ENCODE data around the gene JAG1.
A peak's percentile ranks its signal among the peaks of the same experiment; 100 is the strongest.

The JAG1 gene

GRCh38 chr20:10670501-10671220 lies 3.1 kb downstream of the JAG1 start:
- H3K9me3 ChIP-seq (ENCODE audit: control insufficient read depth, insufficient read depth, low read depth, low read length) = no peaks in the 10 kb centered on the region
- CTCF ChIA-PET = interaction anchor here (0.8 to 2.1 kb wide), 8 partner anchors 8 to 873 kb away, joined by 3 to 7 read pairs (median 3); no protein-coding TSS in a partner anchor
- H3K4me3 ChIP-seq (ENCODE audit: low read depth, low read length) = peak overlapping the region; percentile 82
- H3K36me3 ChIP-seq (ENCODE audit: control insufficient read depth in 2 of 2, insufficient read depth in 1 of 2, low read length in 2 of 2) = peaks cover 0 to 32% of the 10 kb centered on the region in 2 experiments; a peak in 2 of 3 replicates
- TF ChIP-seq ZNF132 (tag by site-specific recombination; IDR thresholded peaks at IDR 0.05; ENCODE audit: borderline replicate concordance) (no peak), ZNF600 (tag by site-specific recombination; IDR thresholded peaks at IDR 0.05) (peak; percentile 26; the same call in 1 of the 2 replicates), ZBTB17 (tag by site-specific recombination; IDR thresholded peaks at IDR 0.05) (peak; percentile 31; the same call in 1 of the 2 replicates), ZSCAN4 (tag by site-specific recombination; IDR thresholded peaks at IDR 0.05) (no peak), PRDM1 (tag by site-specific recombination; IDR thresholded peaks at IDR 0.05) (peak; percentile 29; the same call in 1 of the 2 replicates), ZNF266 (tag by site-specific recombination; IDR thresholded peaks at IDR 0.05; ENCODE audit: low read depth) (no peak), REPIN1 (tag by site-specific recombination; IDR thresholded peaks at IDR 0.05; ENCODE audit: low read depth) (no peak), ZNF561 (tag by site-specific recombination; IDR thresholded peaks at IDR 0.05; ENCODE audit: borderline replicate concordance) (no peak), ZFHX2 (tag by site-specific recombination; conservative IDR thresholded peaks at IDR 0.05) (0 out of 2 replicates have a peak, but pooled peaks have one; percentile 27), ZNF341 (tag by site-specific recombination; IDR thresholded peaks at IDR 0.05; ENCODE audit: low read depth) (peak; percentile 48; the same call in 1 of the 2 replicates)
- TF ChIP-seq, protein P1, sequence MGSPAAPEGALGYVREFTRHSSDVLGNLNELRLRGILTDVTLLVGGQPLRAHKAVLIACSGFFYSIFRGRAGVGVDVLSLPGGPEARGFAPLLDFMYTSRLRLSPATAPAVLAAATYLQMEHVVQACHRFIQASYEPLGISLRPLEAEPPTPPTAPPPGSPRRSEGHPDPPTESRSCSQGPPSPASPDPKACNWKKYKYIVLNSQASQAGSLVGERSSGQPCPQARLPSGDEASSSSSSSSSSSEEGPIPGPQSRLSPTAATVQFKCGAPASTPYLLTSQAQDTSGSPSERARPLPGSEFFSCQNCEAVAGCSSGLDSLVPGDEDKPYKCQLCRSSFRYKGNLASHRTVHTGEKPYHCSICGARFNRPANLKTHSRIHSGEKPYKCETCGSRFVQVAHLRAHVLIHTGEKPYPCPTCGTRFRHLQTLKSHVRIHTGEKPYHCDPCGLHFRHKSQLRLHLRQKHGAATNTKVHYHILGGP (tag by site-specific recombination; IDR thresholded peaks at IDR 0.05) = no peak
- TF ChIP-seq, protein P2, sequence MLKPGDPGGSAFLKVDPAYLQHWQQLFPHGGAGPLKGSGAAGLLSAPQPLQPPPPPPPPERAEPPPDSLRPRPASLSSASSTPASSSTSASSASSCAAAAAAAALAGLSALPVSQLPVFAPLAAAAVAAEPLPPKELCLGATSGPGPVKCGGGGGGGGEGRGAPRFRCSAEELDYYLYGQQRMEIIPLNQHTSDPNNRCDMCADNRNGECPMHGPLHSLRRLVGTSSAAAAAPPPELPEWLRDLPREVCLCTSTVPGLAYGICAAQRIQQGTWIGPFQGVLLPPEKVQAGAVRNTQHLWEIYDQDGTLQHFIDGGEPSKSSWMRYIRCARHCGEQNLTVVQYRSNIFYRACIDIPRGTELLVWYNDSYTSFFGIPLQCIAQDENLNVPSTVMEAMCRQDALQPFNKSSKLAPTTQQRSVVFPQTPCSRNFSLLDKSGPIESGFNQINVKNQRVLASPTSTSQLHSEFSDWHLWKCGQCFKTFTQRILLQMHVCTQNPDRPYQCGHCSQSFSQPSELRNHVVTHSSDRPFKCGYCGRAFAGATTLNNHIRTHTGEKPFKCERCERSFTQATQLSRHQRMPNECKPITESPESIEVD (tag by site-specific recombination; IDR thresholded peaks at IDR 0.05) = 0 out of 2 replicates have a peak, but pooled peaks have one; percentile 10
- POLR2A ChIA-PET = interaction anchor here (0.8 to 1.7 kb wide), 3 partner anchors 9 to 236 kb away, joined by 3 to 6 read pairs (median 3); partner anchors contain the start of gene MKKS
- peaks cover 31% of the 10 kb centered on the region for H3K4me1 ChIP-seq (ENCODE audit: control insufficient read depth, insufficient read depth, low read length)
- peak overlapping the region; percentile 99 for H3K27ac ChIP-seq (ENCODE audit: extremely low read depth, low read depth, low read length)

DNA sequence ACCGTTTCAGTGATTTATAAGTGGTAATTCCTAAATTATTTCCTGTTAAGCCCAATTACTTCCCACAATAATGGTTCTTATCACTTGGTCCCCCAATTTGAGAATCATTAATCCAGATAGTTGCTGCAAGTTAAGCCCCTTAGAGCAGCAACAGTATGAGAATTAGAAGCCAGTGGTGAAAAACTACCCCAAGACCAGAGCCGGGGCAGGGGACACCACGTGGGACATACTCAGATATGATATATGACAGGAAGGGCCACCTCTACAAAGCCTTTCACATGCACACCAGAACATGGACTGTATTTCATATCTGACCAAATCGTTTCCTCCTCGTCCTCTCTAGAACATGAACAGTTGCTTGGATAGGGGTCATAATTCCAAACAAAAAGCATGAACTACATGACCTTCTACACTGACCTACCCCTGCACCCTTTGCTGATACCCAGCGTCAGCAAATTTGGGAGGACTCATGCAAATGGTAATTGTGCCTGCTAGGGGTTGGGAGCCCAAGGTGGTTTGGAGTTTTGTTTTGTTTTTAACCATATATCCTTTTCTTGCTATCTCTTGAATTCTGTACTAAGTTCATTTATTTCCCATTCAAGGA lies 3.9 kb downstream of the JAG1 start:
- Histone ChIP-seq H3K27ac (ENCODE audit: extremely low read depth, low read depth, low read length) (peak overlapping the region; percentile 99), H3K4me3 (ENCODE audit: low read depth, low read length) (no peak overlapping the region)

More for the DNA sequence above, 3.9 kb downstream of the JAG1 start:
- H3K9me3 ChIP-seq (ENCODE audit: control insufficient read depth, insufficient read depth, low read depth, low read length) = no peaks in the 10 kb centered on the region
- TF ChIP-seq ZNF561 (tag by site-specific recombination; IDR thresholded peaks at IDR 0.05; ENCODE audit: borderline replicate concordance) = no peak
- TF ChIP-seq, protein P3, sequence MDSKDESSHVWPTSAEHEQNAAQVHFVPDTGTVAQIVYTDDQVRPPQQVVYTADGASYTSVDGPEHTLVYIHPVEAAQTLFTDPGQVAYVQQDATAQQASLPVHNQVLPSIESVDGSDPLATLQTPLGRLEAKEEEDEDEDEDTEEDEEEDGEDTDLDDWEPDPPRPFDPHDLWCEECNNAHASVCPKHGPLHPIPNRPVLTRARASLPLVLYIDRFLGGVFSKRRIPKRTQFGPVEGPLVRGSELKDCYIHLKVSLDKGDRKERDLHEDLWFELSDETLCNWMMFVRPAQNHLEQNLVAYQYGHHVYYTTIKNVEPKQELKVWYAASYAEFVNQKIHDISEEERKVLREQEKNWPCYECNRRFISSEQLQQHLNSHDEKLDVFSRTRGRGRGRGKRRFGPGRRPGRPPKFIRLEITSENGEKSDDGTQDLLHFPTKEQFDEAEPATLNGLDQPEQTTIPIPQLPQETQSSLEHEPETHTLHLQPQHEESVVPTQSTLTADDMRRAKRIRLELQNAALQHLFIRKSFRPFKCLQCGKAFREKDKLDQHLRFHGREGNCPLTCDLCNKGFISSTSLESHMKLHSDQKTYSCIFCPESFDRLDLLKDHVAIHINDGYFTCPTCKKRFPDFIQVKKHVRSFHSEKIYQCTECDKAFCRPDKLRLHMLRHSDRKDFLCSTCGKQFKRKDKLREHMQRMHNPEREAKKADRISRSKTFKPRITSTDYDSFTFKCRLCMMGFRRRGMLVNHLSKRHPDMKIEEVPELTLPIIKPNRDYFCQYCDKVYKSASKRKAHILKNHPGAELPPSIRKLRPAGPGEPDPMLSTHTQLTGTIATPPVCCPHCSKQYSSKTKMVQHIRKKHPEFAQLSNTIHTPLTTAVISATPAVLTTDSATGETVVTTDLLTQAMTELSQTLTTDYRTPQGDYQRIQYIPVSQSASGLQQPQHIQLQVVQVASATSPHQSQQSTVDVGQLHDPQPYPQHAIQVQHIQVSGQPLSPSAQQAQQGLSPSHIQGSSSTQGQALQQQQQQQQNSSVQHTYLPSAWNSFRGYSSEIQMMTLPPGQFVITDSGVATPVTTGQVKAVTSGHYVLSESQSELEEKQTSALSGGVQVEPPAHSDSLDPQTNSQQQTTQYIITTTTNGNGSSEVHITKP (tag by site-specific recombination; IDR thresholded peaks at IDR 0.05) = peak; percentile 74
- H3K36me3 ChIP-seq (ENCODE audit: control insufficient read depth in 2 of 2, insufficient read depth in 1 of 2, low read length in 2 of 2) = peaks cover 0 to 32% of the 10 kb centered on the region in 2 experiments; a peak in 2 of 3 replicates
- POLR2A ChIA-PET = interaction anchor here (1.7 kb wide), 1 partner anchor 8 kb away, joined by 6 read pairs; no protein-coding TSS in a partner anchor
- CTCF ChIA-PET = interaction anchor here (0.7 to 2.1 kb wide), 3 partner anchors 12 to 874 kb away, joined by 3 to 7 read pairs (median 5); no protein-coding TSS in a partner anchor
- peaks cover 33% of the 10 kb centered on the region for H3K4me1 ChIP-seq (ENCODE audit: control insufficient read depth, insufficient read depth, low read length)

All from HEK293 (cell line).